ENCODE measurements around the gene DENND1A.

DNA sequence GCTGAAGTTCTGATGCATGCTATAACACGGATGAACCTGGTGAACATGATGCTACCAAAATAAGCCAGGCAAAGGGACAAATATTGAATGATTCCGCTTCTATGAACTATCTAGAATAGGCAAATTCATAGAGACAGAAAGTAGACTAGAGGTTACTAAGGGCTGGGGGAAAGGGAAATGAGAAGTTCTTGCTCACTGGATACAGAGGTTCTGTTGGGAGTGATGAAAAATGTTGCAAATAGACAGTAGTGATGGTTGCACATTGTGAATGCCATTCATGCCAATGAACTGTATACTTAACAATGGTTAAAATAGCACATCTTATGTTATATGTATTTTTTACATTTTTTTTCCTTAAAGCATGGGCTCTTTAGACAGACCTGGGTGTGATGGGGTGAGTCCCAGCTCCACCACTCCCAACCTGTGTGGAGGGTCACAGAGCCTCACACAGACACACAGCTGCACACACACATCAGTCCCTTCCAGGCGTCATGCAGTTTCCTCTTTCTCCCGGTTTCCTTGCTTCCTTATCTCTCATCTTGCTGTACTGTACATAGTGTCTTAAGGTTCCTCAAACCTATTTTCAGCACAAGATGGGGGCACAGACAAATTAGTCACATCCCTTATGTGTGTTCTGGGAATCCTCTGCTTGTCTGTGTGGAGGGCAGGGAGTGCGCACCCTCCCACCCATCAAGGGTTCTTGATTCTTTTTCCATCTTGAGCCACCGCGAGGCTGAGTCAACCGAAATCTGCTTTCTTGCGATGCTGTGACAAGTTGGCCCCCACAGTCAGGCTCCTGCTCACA, 381.0 kb downstream of the DENND1A start:
- TF ChIP-seq, protein P1, sequence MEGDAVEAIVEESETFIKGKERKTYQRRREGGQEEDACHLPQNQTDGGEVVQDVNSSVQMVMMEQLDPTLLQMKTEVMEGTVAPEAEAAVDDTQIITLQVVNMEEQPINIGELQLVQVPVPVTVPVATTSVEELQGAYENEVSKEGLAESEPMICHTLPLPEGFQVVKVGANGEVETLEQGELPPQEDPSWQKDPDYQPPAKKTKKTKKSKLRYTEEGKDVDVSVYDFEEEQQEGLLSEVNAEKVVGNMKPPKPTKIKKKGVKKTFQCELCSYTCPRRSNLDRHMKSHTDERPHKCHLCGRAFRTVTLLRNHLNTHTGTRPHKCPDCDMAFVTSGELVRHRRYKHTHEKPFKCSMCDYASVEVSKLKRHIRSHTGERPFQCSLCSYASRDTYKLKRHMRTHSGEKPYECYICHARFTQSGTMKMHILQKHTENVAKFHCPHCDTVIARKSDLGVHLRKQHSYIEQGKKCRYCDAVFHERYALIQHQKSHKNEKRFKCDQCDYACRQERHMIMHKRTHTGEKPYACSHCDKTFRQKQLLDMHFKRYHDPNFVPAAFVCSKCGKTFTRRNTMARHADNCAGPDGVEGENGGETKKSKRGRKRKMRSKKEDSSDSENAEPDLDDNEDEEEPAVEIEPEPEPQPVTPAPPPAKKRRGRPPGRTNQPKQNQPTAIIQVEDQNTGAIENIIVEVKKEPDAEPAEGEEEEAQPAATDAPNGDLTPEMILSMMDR (conservative IDR thresholded peaks at IDR 0.05; ENCODE audit: low read depth in 2 of 2) = no peak
- TF ChIP-seq EZH2 (IDR thresholded peaks at IDR 0.05; ENCODE audit: low read depth, unreplicated experiment) (no peak), POLR2AphosphoS5 (IDR thresholded peaks at IDR 0.05; ENCODE audit: low read depth) (no peak), CREB1 (CRISPR knock-in tag; IDR thresholded peaks at IDR 0.05; ENCODE audit: low read depth) (no peak), STAT1 (IDR thresholded peaks at IDR 0.05; ENCODE audit: unreplicated experiment) (no peak), EZH2phosphoT487 (IDR thresholded peaks at IDR 0.05; ENCODE audit: unreplicated experiment) (no peak), JUNB (IDR thresholded peaks at IDR 0.05; ENCODE audit: unreplicated experiment) (no peak), NANOG (IDR thresholded peaks at IDR 0.05; ENCODE audit: borderline replicate concordance) (no peak), ZNF331 (CRISPR knock-in tag; IDR thresholded peaks at IDR 0.05; ENCODE audit: low read depth) (no peak), ZNF114 (CRISPR knock-in tag; IDR thresholded peaks at IDR 0.05) (no peak)
- TF ChIP-seq, protein P2, sequence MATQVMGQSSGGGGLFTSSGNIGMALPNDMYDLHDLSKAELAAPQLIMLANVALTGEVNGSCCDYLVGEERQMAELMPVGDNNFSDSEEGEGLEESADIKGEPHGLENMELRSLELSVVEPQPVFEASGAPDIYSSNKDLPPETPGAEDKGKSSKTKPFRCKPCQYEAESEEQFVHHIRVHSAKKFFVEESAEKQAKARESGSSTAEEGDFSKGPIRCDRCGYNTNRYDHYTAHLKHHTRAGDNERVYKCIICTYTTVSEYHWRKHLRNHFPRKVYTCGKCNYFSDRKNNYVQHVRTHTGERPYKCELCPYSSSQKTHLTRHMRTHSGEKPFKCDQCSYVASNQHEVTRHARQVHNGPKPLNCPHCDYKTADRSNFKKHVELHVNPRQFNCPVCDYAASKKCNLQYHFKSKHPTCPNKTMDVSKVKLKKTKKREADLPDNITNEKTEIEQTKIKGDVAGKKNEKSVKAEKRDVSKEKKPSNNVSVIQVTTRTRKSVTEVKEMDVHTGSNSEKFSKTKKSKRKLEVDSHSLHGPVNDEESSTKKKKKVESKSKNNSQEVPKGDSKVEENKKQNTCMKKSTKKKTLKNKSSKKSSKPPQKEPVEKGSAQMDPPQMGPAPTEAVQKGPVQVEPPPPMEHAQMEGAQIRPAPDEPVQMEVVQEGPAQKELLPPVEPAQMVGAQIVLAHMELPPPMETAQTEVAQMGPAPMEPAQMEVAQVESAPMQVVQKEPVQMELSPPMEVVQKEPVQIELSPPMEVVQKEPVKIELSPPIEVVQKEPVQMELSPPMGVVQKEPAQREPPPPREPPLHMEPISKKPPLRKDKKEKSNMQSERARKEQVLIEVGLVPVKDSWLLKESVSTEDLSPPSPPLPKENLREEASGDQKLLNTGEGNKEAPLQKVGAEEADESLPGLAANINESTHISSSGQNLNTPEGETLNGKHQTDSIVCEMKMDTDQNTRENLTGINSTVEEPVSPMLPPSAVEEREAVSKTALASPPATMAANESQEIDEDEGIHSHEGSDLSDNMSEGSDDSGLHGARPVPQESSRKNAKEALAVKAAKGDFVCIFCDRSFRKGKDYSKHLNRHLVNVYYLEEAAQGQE (IDR thresholded peaks at IDR 0.05; ENCODE audit: unreplicated experiment) = no peak
- TF ChIP-seq, protein P3, sequence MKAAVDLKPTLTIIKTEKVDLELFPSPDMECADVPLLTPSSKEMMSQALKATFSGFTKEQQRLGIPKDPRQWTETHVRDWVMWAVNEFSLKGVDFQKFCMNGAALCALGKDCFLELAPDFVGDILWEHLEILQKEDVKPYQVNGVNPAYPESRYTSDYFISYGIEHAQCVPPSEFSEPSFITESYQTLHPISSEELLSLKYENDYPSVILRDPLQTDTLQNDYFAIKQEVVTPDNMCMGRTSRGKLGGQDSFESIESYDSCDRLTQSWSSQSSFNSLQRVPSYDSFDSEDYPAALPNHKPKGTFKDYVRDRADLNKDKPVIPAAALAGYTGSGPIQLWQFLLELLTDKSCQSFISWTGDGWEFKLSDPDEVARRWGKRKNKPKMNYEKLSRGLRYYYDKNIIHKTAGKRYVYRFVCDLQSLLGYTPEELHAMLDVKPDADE (IDR thresholded peaks at IDR 0.05) = no peak
- TF ChIP-seq, protein P4, sequence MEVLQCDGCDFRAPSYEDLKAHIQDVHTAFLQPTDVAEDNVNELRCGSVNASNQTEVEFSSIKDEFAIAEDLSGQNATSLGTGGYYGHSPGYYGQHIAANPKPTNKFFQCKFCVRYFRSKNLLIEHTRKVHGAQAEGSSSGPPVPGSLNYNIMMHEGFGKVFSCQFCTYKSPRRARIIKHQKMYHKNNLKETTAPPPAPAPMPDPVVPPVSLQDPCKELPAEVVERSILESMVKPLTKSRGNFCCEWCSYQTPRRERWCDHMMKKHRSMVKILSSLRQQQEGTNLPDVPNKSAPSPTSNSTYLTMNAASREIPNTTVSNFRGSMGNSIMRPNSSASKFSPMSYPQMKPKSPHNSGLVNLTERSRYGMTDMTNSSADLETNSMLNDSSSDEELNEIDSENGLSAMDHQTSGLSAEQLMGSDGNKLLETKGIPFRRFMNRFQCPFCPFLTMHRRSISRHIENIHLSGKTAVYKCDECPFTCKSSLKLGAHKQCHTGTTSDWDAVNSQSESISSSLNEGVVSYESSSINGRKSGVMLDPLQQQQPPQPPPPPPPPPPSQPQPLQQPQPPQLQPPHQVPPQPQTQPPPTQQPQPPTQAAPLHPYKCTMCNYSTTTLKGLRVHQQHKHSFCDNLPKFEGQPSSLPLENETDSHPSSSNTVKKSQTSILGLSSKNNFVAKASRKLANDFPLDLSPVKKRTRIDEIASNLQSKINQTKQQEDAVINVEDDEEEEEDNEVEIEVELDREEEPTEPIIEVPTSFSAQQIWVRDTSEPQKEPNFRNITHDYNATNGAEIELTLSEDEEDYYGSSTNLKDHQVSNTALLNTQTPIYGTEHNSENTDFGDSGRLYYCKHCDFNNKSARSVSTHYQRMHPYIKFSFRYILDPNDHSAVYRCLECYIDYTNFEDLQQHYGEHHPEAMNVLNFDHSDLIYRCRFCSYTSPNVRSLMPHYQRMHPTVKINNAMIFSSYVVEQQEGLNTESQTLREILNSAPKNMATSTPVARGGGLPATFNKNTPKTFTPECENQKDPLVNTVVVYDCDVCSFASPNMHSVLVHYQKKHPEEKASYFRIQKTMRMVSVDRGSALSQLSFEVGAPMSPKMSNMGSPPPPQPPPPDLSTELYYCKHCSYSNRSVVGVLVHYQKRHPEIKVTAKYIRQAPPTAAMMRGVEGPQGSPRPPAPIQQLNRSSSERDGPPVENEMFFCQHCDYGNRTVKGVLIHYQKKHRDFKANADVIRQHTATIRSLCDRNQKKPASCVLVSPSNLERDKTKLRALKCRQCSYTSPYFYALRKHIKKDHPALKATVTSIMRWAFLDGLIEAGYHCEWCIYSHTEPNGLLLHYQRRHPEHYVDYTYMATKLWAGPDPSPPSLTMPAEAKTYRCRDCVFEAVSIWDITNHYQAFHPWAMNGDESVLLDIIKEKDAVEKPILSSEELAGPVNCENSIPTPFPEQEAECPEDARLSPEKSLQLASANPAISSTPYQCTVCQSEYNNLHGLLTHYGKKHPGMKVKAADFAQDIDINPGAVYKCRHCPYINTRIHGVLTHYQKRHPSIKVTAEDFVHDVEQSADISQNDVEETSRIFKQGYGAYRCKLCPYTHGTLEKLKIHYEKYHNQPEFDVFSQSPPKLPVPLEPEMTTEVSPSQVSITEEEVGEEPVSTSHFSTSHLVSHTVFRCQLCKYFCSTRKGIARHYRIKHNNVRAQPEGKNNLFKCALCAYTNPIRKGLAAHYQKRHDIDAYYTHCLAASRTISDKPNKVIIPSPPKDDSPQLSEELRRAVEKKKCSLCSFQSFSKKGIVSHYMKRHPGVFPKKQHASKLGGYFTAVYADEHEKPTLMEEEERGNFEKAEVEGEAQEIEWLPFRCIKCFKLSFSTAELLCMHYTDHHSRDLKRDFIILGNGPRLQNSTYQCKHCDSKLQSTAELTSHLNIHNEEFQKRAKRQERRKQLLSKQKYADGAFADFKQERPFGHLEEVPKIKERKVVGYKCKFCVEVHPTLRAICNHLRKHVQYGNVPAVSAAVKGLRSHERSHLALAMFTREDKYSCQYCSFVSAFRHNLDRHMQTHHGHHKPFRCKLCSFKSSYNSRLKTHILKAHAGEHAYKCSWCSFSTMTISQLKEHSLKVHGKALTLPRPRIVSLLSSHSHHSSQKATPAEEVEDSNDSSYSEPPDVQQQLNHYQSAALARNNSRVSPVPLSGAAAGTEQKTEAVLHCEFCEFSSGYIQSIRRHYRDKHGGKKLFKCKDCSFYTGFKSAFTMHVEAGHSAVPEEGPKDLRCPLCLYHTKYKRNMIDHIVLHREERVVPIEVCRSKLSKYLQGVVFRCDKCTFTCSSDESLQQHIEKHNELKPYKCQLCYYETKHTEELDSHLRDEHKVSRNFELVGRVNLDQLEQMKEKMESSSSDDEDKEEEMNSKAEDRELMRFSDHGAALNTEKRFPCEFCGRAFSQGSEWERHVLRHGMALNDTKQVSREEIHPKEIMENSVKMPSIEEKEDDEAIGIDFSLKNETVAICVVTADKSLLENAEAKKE (CRISPR knock-in tag; IDR thresholded peaks at IDR 0.05) = no peak
